HCT116 (cell line): ENCODE results near the gene CFAP61. TPM values are rescaled to one million over a fixed set of nuclear protein-coding genes. Genes with fewer than 3 reads are reported as not detected.

Experiments
- ATAC-seq: fragments of 200-7000 bp; cut with Tn5 transposase; 2 replicates; pipeline ENCODE4 v1.9.1; 2020; ENCODE audit warnings: mild to moderate bottlenecking, moderate library complexity
- BruUV-seq: library from RNA; stranded (reverse); fragments of 400-500 nt; replicated peaks from 2 replicates; lab custom pipeline; 2021; lab: Mats Ljungman, UMichigan
- CTCF ChIA-PET: fragments of 300-600 bp; sonication (Branson Sonifier 250); formaldehyde crosslinking; loops from one replicate; lab custom pipeline; 2021; ENCODE audit warnings: antibody characterized with exemption; lab: Charles Lee
- POLR2A ChIA-PET: fragments of 300-600, 350-600 bp; sonication (Branson Sonifier 250); formaldehyde crosslinking; loops from one replicate; lab custom pipeline; 2021; ENCODE audit warnings: antibody characterized with exemption; lab: Charles Lee
- RAD21 ChIA-PET, 2 experiments: fragments of 300-600 bp; sonication (Branson Sonifier 250); formaldehyde crosslinking; loops; one replicate each; lab custom pipeline; 2023; ENCODE audit warnings: low total read pairs in 2 of 2; ENCODE audit not compliant: uncharacterized antibody in 2 of 2, unreplicated experiment in 2 of 2, low non-redundant PET in 1 of 2; lab: Charles Lee
- DNase-seq: peaks from one replicate; pipeline ENCODE4 v3.0.0-alpha.2; 2010; ENCODE audit warnings: low read depth, low spot score
- H2AFZ ChIP-seq: fragments of 200-600 bp; shearing (Covaris generic), sonication (generic); 2 replicates; pipeline ENCODE4 v1.6.1; 2017; ENCODE audit warnings: low read depth, mixed run types, mixed read lengths, antibody characterized with exemption, low read length; ENCODE audit not compliant: poor library complexity, severe bottlenecking
- H3K27ac ChIP-seq: 2 replicates; pipeline ENCODE4 v1.5.1; 2012; ENCODE audit warnings: low read depth, low read length
- H3K27me3 ChIP-seq: fragments of 200-600 bp; sonication (generic); 2 replicates; pipeline ENCODE4 v1.6.1; 2016; ENCODE audit warnings: mixed run types, low read length, mixed read lengths; ENCODE audit not compliant: insufficient read depth
- H3K36me3 ChIP-seq, 2 experiments: fragments of 200-500 bp in 1 of 2; fragments of 200-600 bp in 1 of 2; sonication (Bioruptor generic) in 1 of 2; sonication (generic) in 1 of 2; 2 replicates each; pipeline versions ENCODE4 v1.5.1 to v1.6.1; 2014 to 2016; ENCODE audit warnings: low read length in 2 of 2, inconsistent platforms in 1 of 2, mixed read lengths in 1 of 2, mixed run types in 1 of 2; ENCODE audit not compliant: insufficient read depth in 2 of 2, control insufficient read depth in 1 of 2
- H3K4me1 ChIP-seq, 2 experiments: fragments of 200-600 bp in 1 of 2; sonication (generic) in 1 of 2; 2 replicates each; pipeline versions ENCODE4 v1.5.1 to v1.6.1; 2012 to 2017; ENCODE audit warnings: low read length in 2 of 2, inconsistent platforms in 1 of 2, mild to moderate bottlenecking in 1 of 2, mixed read lengths in 1 of 2, mixed run types in 1 of 2, moderate library complexity in 1 of 2; ENCODE audit not compliant: insufficient read depth in 2 of 2, control insufficient read depth in 1 of 2
- H3K4me2 ChIP-seq: fragments of 200-600 bp; sonication (generic); 2 replicates; pipeline ENCODE4 v1.6.1; 2017; ENCODE audit warnings: mixed run types, low read length, mixed read lengths
- H3K4me3 ChIP-seq, 2 experiments: fragments of 200-600 bp in 1 of 2; sonication (generic) in 1 of 2; replicated peaks in 1 of 2; 2 replicates each; pipeline ENCODE4 v1.5.1; 2011 to 2016; ENCODE audit warnings: low read length in 2 of 2, control low read depth in 1 of 2, low read depth in 1 of 2, mild to moderate bottlenecking in 1 of 2, mixed read lengths in 1 of 2, mixed run types in 1 of 2
- H3K79me2 ChIP-seq: fragments of 200-600 bp; sonication (generic); 2 replicates; pipeline ENCODE4 v1.6.1; 2017; ENCODE audit warnings: mild to moderate bottlenecking, mixed run types, low read length, moderate library complexity, mixed read lengths; ENCODE audit not compliant: insufficient read depth
- H3K9ac ChIP-seq: fragments of 200-600 bp; sonication (generic); 2 replicates; pipeline ENCODE4 v1.6.1; 2016; ENCODE audit warnings: low read length, mixed read lengths
- H3K9me2 ChIP-seq: fragments of 200-600 bp; sonication (generic), shearing (Covaris generic); 2 replicates; pipeline ENCODE4 v1.6.1; 2017; ENCODE audit warnings: mixed run types, mild to moderate bottlenecking, moderate library complexity; ENCODE audit not compliant: insufficient read depth
- H3K9me3 ChIP-seq, 2 experiments: fragments of 200-500 bp in 1 of 2; fragments of 200-600 bp in 1 of 2; sonication (Bioruptor generic) in 1 of 2; sonication (generic) in 1 of 2; 2 replicates each; pipeline ENCODE4 v1.6.1; 2014 to 2017; ENCODE audit warnings: low read length in 2 of 2, mixed read lengths in 2 of 2, inconsistent platforms in 1 of 2, low read depth in 1 of 2, mild to moderate bottlenecking in 1 of 2, mixed run types in 1 of 2, moderate library complexity in 1 of 2; ENCODE audit not compliant: control insufficient read depth in 1 of 2, insufficient read depth in 1 of 2
- H4K20me1 ChIP-seq: fragments of 200-600 bp; sonication (generic), shearing (Covaris generic); 2 replicates; pipeline ENCODE4 v1.6.1; 2017; ENCODE audit warnings: mixed run types, mild to moderate bottlenecking, moderate library complexity; ENCODE audit not compliant: insufficient read depth
- ATF3 ChIP-seq: IDR thresholded peaks from 2 replicates; pipeline ENCODE4 v1.6.1; 2012
- CBX3 ChIP-seq: IDR thresholded peaks from 2 replicates; pipeline ENCODE4 v1.6.1; 2012; ENCODE audit warnings: low read depth
- CEBPB ChIP-seq: IDR thresholded peaks from 2 replicates; pipeline ENCODE4 v1.6.1; 2012; ENCODE audit warnings: low read depth
- ELF1 ChIP-seq: IDR thresholded peaks from 2 replicates; pipeline ENCODE4 v1.6.1; 2012; ENCODE audit warnings: low read depth, borderline replicate concordance
- EZH2 ChIP-seq: fragments of 200-600 bp; sonication (generic); IDR thresholded peaks from 2 replicates; pipeline ENCODE4 v1.6.1; 2017; ENCODE audit warnings: antibody characterized with exemption, mixed run types
- EZH2phosphoT487 ChIP-seq: fragments of 200-600 bp; IDR thresholded peaks from 2 replicates; pipeline ENCODE4 v1.6.1; 2018; ENCODE audit warnings: antibody characterized with exemption, borderline replicate concordance
- FOSL1 ChIP-seq: IDR thresholded peaks from 2 replicates; pipeline ENCODE4 v1.6.1; 2012; ENCODE audit warnings: low read depth
- MAX ChIP-seq: IDR thresholded peaks from 2 replicates; pipeline ENCODE4 v1.6.1; 2012
- POLR2A ChIP-seq: IDR thresholded peaks from 2 replicates; pipeline ENCODE4 v1.7.0; 2011; ENCODE audit warnings: borderline replicate concordance; ENCODE audit not compliant: insufficient read depth, insufficient read length; ENCODE audit errors: extremely low read depth
- POLR2AphosphoS5 ChIP-seq: IDR thresholded peaks from 2 replicates; pipeline ENCODE4 v1.6.1; 2011; ENCODE audit warnings: mild to moderate bottlenecking, low read depth, low read length, moderate library complexity
- RAD21 ChIP-seq: IDR thresholded peaks from 2 replicates; pipeline ENCODE4 v1.6.1; 2012; ENCODE audit warnings: low read depth, mild to moderate bottlenecking
- REST ChIP-seq: IDR thresholded peaks from 2 replicates; pipeline ENCODE4 v1.6.1; 2012; ENCODE audit warnings: low read depth
- SIN3A ChIP-seq: IDR thresholded peaks from 2 replicates; pipeline ENCODE4 v1.6.1; 2012; ENCODE audit warnings: low read depth
- SP1 ChIP-seq: IDR thresholded peaks from 2 replicates; pipeline ENCODE4 v1.6.1; 2012; ENCODE audit warnings: low read depth
- TCF7L2 ChIP-seq: IDR thresholded peaks from 2 replicates; pipeline ENCODE4 v1.7.0; 2011; ENCODE audit warnings: borderline replicate concordance, inconsistent platforms; ENCODE audit not compliant: insufficient read depth, insufficient read length; ENCODE audit errors: extremely low read depth
- YY1 ChIP-seq: IDR thresholded peaks from 2 replicates; pipeline ENCODE4 v1.6.1; 2011; ENCODE audit warnings: low read length, low read depth, moderate library complexity, mild to moderate bottlenecking; ENCODE audit not compliant: insufficient replicate concordance; ENCODE audit errors: extremely low read depth
- ZNF274 ChIP-seq: fragments of 200-500 bp; sonication (Bioruptor generic); IDR thresholded peaks from 2 replicates; pipeline ENCODE4 v1.6.1; 2014; ENCODE audit warnings: mild to moderate bottlenecking, low read depth, low read length, inconsistent platforms
- intact Hi-C: fragments of 100-400 bp; cut with micrococcal nuclease; formaldehyde crosslinking; loops from 2 replicates; pipeline ENCODE4 v1.10.0; 2022
- total RNA-seq: library from RNA; stranded (reverse); gene quantifications from one replicate; pipeline ENCODE4 v1.2.1, GENCODE V29; 2021; ENCODE audit not compliant: unreplicated experiment

The CFAP61 gene
- total RNA-seq, 1 experiment from 2014 or later = 1.7 TPM

- intact Hi-C loops = no loop called here
- no peak overlapping the region for H3K27ac ChIP-seq
- ChIA-PET POLR2A (no interaction called here), RAD21 (no interaction called here), CTCF (no interaction called here)
- no peak overlapping the region for H3K9ac ChIP-seq
- no peaks in the 10 kb centered on the region for H3K27me3 ChIP-seq
- H2AFZ ChIP-seq = no peak overlapping the region
- H3K9me3 ChIP-seq = no peaks in the 10 kb centered on the region
- no peaks in the 10 kb centered on the region for H3K36me3 ChIP-seq
- H3K4me3 ChIP-seq = no peak overlapping the region
- H4K20me1 ChIP-seq = no peaks in the 10 kb centered on the region
- TF ChIP-seq YY1 = no peak
- TF ChIP-seq SP1 = no peak
- TF ChIP-seq POLR2A = no peak
- no peak for TF ChIP-seq ELF1
- no peak for TF ChIP-seq SIN3A
- TF ChIP-seq EZH2phosphoT487 = no peak
- no peak for TF ChIP-seq ATF3
- no peak for TF ChIP-seq CEBPB
- no peak for TF ChIP-seq EZH2
- TF ChIP-seq REST = no peak
- no peak for TF ChIP-seq RAD21
- TF ChIP-seq TCF7L2 = no peak
- TF ChIP-seq FOSL1 = no peak
- TF ChIP-seq MAX = no peak
- TF ChIP-seq POLR2AphosphoS5 = no peak
- no peak for TF ChIP-seq CBX3
- no peak for TF ChIP-seq ZNF274
- H3K79me2 ChIP-seq = no peaks in the 10 kb centered on the region
- H3K4me2 ChIP-seq = no peak overlapping the region
- no peaks in the 10 kb centered on the region for H3K9me2 ChIP-seq
- H3K4me1 ChIP-seq = no peaks in the 10 kb centered on the region
- BruUV-seq = no TSS peak
- DNase-seq = no peak
- ATAC-seq = no peak
These were observed 142.8 kb downstream of the CFAP61 start for GRCh38 chr20:20195021-20195705.
